A549 (cell line): ENCODE data around the gene TRMT44. TPM values are rescaled to one million over a fixed set of nuclear protein-coding genes. Genes with fewer than 3 reads are reported as not detected.

Experiments used
- ATAC-seq, 2 experiments: fragments of 200-7000 bp in 1 of 2; fragments of >200 bp in 1 of 2; cut with Nextera tagmentation in 1 of 2; cut with Tn5 transposase in 1 of 2; 3 replicates each; pipeline versions ENCODE4 v1.8.0 to v1.9.1; 2018 to 2020; ENCODE audit warnings: mild to moderate bottlenecking in 1 of 2, moderate library complexity in 1 of 2
- CTCF ChIA-PET: fragments of 300-600 bp; sonication (Branson Sonifier 250); formaldehyde crosslinking; extraction: SDS; loops from one replicate; lab custom pipeline; 2021; ENCODE audit warnings: antibody characterized with exemption, inconsistent platforms; lab: Yijun Ruan, JAX
- POLR2A ChIA-PET: fragments of 350-600 bp; formaldehyde crosslinking; extraction: SDS; loops from one replicate; lab custom pipeline; 2021; ENCODE audit warnings: antibody characterized with exemption, inconsistent platforms; lab: Yijun Ruan, JAX
- DNase-seq, 2 experiments: peaks; one replicate each; pipeline versions ENCODE4 v3.0.0 to v3.0.0-alpha.2; 2011 to 2016; ENCODE audit warnings: low read depth in 1 of 2, low spot score in 1 of 2
- FAIRE-seq: peaks from 2 replicates; lab custom pipeline; 2011; peaks lifted over from hg19 to GRCh38; lab: Jason Lieb, UNC
- H3K27ac ChIP-seq, 2 experiments: fragments of >200 bp; sonication (Bioruptor Twin); formaldehyde crosslinking; 3 replicates each; pipeline ENCODE4 v1.5.1; 2016 to 2017
- H3K4me1 ChIP-seq: fragments of >200 bp; sonication (Bioruptor Twin); formaldehyde crosslinking; 3 replicates; pipeline ENCODE4 v1.6.1; 2016
- H3K4me2 ChIP-seq: fragments of >200 bp; sonication (Bioruptor Twin); formaldehyde crosslinking; 3 replicates; pipeline ENCODE4 v1.6.1; 2016
- H3K4me3 ChIP-seq: fragments of >200 bp; sonication (Bioruptor Twin); formaldehyde crosslinking; 3 replicates; pipeline ENCODE4 v1.5.1; 2016
- H3K9me3 ChIP-seq: fragments of >200 bp; sonication (Bioruptor Twin); formaldehyde crosslinking; 3 replicates; pipeline ENCODE4 v1.6.1; 2016
- BHLHE40 ChIP-seq: IDR thresholded peaks from 2 replicates; pipeline ENCODE4 v1.6.1; 2012; ENCODE audit warnings: low read depth, low read length, inconsistent platforms
- GATA3 ChIP-seq: IDR thresholded peaks from 2 replicates; pipeline ENCODE4 v1.6.1; 2012; ENCODE audit warnings: borderline replicate concordance
- HOXA7 ChIP-seq: fragments of 250-450 bp; sonication (Bioruptor Pico); IDR thresholded peaks from 2 replicates; pipeline ENCODE4 v1.5.0; 2020; ENCODE audit warnings: mild to moderate bottlenecking, moderate library complexity
- HOXB13 ChIP-seq: fragments of 250-450 bp; sonication (Bioruptor Pico); IDR thresholded peaks from 2 replicates; pipeline ENCODE4 v1.5.0; 2020; ENCODE audit warnings: low read depth, mild to moderate bottlenecking, moderate library complexity
- KDM5A ChIP-seq: fragments of 200-600 bp; sonication (generic); IDR thresholded peaks from 2 replicates; pipeline ENCODE4 v1.6.1; 2016; ENCODE audit warnings: antibody characterized with exemption, mild to moderate bottlenecking
- NPAS2 ChIP-seq: fragments of 250-450 bp; sonication (Bioruptor Pico); IDR thresholded peaks from 2 replicates; pipeline ENCODE4 v1.8.0; 2022; ENCODE audit warnings: mild to moderate bottlenecking, moderate library complexity, borderline replicate concordance
- PHF8 ChIP-seq: fragments of 200-600 bp; sonication (generic); IDR thresholded peaks from 2 replicates; pipeline ENCODE4 v1.6.1; 2016; ENCODE audit warnings: low read depth, mild to moderate bottlenecking, antibody characterized with exemption, moderate library complexity, borderline replicate concordance
- RAD21 ChIP-seq, 2 experiments: fragments of >200 bp in 1 of 2; sonication (Bioruptor Twin) in 1 of 2; formaldehyde crosslinking in 1 of 2; IDR thresholded peaks in 1 of 2; conservative IDR thresholded peaks in 1 of 2; 2 replicates in 1 of 2; 3 replicates in 1 of 2; pipeline ENCODE4 v1.6.1; 2012 to 2018; ENCODE audit warnings: inconsistent platforms in 1 of 2
- RARB ChIP-seq: fragments of 250-450 bp; sonication (Bioruptor Pico); IDR thresholded peaks from 2 replicates; pipeline ENCODE4 v1.8.0; 2021; ENCODE audit warnings: mild to moderate bottlenecking, moderate library complexity
- SMC3 ChIP-seq: fragments of >200 bp; sonication (Bioruptor Twin); formaldehyde crosslinking; IDR thresholded peaks from 3 replicates; pipeline ENCODE4 v1.6.1; 2018; ENCODE audit warnings: inconsistent platforms
- TFCP2L1 ChIP-seq: fragments of 250-450 bp; sonication (Bioruptor Pico); IDR thresholded peaks from 2 replicates; pipeline ENCODE4 v1.5.0; 2021; ENCODE audit warnings: mild to moderate bottlenecking
- TP53 ChIP-seq: fragments of 250-450 bp; sonication (Bioruptor Pico); IDR thresholded peaks from 2 replicates; pipeline ENCODE4 v1.5.0; 2021; ENCODE audit warnings: mild to moderate bottlenecking, moderate library complexity
- ZC3H11A ChIP-seq: fragments of 450-650 bp; IDR thresholded peaks from 2 replicates; pipeline ENCODE4 v1.6.1; 2014; ENCODE audit warnings: antibody characterized with exemption, mild to moderate bottlenecking
- WGBS: methylation state at CpG from one replicate; pipeline ENCODE4 v1.1.6; 2017; ENCODE audit errors: missing lambda C conversion rate; 5-methylcytosine and 5-hydroxymethylcytosine counted together
- polyA plus RNA-seq, 4 experiments: library from polyadenylated mRNA; depleted of rRNA in 3 of 4; stranded (reverse); fragments of >200 nt; fragmentation: RNase III in 1 of 4; extraction: RNeasy Plus Mini Kit Qiagen cat#74134 plus additional on column Dnase treatment in 1 of 4; gene quantifications; 2 replicates in 3 of 4; 3 replicates in 1 of 4; pipeline ENCODE4 v1.2.3, GENCODE V29; 2011 to 2017
- TF ChIP-seq, protein P1 (sequence below): fragments of >200 bp; sonication (Bioruptor Twin); formaldehyde crosslinking; IDR thresholded peaks from 3 replicates; pipeline ENCODE4 v1.6.1; 2016
- TF ChIP-seq, protein P2 (sequence below): fragments of 450-650 bp; IDR thresholded peaks from 2 replicates; pipeline ENCODE4 v1.6.1; 2014; ENCODE audit warnings: antibody characterized with exemption
- TF ChIP-seq, protein P3 (sequence below): fragments of 200-600 bp; sonication (generic); IDR thresholded peaks from 2 replicates; pipeline ENCODE4 v1.6.1; 2016; ENCODE audit warnings: antibody characterized with exemption, mild to moderate bottlenecking, moderate library complexity
- TF ChIP-seq, protein P4 (sequence below): IDR thresholded peaks from 2 replicates; pipeline ENCODE4 v1.6.1; 2012; ENCODE audit warnings: low read depth, borderline replicate concordance
- TF ChIP-seq, protein P5 (sequence below): fragments of 250-450 bp; sonication (Bioruptor Pico); IDR thresholded peaks from 2 replicates; pipeline ENCODE4 v1.5.0; 2020; ENCODE audit warnings: low read depth, mild to moderate bottlenecking, moderate library complexity

Gene TRMT44
- polyA plus RNA-seq, 2 of the 4 experiments (the other 2 are of a cell fraction): 5.0 to 7.0 TPM

DNA sequence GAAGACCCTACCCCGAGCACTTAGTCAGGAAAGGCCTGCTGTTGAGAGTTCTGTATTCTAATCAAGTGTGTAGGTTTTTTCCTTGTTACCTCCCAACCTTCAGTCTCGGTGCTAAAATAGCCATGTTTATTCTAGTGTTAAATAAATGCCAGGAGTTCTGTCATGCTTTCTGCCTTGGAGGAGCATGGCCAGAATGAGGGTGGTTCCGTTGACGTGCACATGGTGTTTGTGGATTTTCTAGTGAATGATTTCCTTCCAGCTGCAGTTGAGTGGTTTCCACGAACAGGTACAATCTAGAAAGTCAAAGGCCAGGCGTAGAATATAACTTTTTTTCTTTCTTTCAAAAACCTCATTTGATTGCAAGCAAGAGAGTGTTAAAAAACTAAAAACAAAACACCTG lies 21.0 kb downstream of the TRMT44 start:
- Histone ChIP-seq H3K4me2 (no peak overlapping the region), H3K4me3 (no peak overlapping the region), H3K4me1 (0 out of 3 replicates have a peak, but pooled peaks cover 3% of the 10 kb centered on the region), H3K27ac (no peak overlapping the region), H3K9me3 (no peaks in the 10 kb centered on the region)
- ChIA-PET CTCF (interaction anchor here (1.0 kb wide), 1 partner anchor 123 kb away, joined by 3 read pairs; no protein-coding TSS in a partner anchor), POLR2A (no interaction called here)
- WGBS: 91% methylated on average over 6 of the region's 6 CpGs
- TF ChIP-seq, protein P1, sequence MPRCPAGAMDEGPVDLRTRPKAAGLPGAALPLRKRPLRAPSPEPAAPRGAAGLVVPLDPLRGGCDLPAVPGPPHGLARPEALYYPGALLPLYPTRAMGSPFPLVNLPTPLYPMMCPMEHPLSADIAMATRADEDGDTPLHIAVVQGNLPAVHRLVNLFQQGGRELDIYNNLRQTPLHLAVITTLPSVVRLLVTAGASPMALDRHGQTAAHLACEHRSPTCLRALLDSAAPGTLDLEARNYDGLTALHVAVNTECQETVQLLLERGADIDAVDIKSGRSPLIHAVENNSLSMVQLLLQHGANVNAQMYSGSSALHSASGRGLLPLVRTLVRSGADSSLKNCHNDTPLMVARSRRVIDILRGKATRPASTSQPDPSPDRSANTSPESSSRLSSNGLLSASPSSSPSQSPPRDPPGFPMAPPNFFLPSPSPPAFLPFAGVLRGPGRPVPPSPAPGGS: no peak
- no peak for TF ChIP-seq SMC3
- FAIRE-seq (no peak), ATAC-seq (no peak), DNase-seq (no peak)

DNA sequence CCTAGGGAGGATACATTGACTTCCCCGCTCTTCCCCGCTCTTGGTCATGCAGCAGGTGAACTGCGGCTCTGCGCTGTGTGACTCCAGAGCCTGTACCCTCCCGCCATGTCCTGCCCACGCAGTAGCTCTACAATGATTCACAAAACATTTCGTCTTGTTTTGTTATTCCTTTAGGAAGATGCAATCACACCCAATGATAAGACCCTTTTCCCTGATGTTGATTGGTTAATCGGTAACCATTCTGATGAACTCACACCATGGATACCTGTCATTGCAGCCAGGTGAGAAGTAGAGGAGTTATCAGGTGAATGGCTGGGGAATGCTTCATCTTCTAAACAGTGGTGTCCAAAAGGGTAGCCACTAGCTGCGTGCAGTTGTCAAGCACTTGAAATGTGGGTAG lies 23.2 kb downstream of the TRMT44 start:
- no peaks in the 10 kb centered on the region for H3K9me3 ChIP-seq
- TF ChIP-seq BHLHE40: no peak
- no peak for TF ChIP-seq HOXA7 (CRISPR knock-in tag)
- TF ChIP-seq, protein P2, sequence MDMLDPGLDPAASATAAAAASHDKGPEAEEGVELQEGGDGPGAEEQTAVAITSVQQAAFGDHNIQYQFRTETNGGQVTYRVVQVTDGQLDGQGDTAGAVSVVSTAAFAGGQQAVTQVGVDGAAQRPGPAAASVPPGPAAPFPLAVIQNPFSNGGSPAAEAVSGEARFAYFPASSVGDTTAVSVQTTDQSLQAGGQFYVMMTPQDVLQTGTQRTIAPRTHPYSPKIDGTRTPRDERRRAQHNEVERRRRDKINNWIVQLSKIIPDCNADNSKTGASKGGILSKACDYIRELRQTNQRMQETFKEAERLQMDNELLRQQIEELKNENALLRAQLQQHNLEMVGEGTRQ: no peak
- TF ChIP-seq, protein P1: no peak
- no peak for TF ChIP-seq RAD21 (conservative IDR thresholded peaks at IDR 0.05 in 1 of 2, IDR thresholded peaks at IDR 0.05 in 1 of 2)
- TF ChIP-seq, protein P3, sequence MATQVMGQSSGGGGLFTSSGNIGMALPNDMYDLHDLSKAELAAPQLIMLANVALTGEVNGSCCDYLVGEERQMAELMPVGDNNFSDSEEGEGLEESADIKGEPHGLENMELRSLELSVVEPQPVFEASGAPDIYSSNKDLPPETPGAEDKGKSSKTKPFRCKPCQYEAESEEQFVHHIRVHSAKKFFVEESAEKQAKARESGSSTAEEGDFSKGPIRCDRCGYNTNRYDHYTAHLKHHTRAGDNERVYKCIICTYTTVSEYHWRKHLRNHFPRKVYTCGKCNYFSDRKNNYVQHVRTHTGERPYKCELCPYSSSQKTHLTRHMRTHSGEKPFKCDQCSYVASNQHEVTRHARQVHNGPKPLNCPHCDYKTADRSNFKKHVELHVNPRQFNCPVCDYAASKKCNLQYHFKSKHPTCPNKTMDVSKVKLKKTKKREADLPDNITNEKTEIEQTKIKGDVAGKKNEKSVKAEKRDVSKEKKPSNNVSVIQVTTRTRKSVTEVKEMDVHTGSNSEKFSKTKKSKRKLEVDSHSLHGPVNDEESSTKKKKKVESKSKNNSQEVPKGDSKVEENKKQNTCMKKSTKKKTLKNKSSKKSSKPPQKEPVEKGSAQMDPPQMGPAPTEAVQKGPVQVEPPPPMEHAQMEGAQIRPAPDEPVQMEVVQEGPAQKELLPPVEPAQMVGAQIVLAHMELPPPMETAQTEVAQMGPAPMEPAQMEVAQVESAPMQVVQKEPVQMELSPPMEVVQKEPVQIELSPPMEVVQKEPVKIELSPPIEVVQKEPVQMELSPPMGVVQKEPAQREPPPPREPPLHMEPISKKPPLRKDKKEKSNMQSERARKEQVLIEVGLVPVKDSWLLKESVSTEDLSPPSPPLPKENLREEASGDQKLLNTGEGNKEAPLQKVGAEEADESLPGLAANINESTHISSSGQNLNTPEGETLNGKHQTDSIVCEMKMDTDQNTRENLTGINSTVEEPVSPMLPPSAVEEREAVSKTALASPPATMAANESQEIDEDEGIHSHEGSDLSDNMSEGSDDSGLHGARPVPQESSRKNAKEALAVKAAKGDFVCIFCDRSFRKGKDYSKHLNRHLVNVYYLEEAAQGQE: no peak
- TF ChIP-seq, protein P4, sequence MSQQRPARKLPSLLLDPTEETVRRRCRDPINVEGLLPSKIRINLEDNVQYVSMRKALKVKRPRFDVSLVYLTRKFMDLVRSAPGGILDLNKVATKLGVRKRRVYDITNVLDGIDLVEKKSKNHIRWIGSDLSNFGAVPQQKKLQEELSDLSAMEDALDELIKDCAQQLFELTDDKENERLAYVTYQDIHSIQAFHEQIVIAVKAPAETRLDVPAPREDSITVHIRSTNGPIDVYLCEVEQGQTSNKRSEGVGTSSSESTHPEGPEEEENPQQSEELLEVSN: no peak
- no peak for TF ChIP-seq HOXB13 (CRISPR knock-in tag)
- no peak for TF ChIP-seq RARB (CRISPR knock-in tag)
- no peak for TF ChIP-seq PHF8
- TF ChIP-seq NPAS2 (CRISPR knock-in tag): no peak
- no peak for TF ChIP-seq KDM5A
- no peak for TF ChIP-seq TFCP2L1 (CRISPR knock-in tag)
- no peak for TF ChIP-seq ZC3H11A
- no peak for TF ChIP-seq GATA3
- TF ChIP-seq, protein P5, sequence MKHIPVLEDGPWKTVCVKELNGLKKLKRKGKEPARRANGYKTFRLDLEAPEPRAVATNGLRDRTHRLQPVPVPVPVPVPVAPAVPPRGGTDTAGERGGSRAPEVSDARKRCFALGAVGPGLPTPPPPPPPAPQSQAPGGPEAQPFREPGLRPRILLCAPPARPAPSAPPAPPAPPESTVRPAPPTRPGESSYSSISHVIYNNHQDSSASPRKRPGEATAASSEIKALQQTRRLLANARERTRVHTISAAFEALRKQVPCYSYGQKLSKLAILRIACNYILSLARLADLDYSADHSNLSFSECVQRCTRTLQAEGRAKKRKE (CRISPR knock-in tag): no peak
- no peak for TF ChIP-seq TP53 (CRISPR knock-in tag)
- DNase-seq: no peak
- H3K4me2 ChIP-seq: no peak overlapping the region
- POLR2A ChIA-PET: interaction anchor here (0.6 kb wide), 1 partner anchor 98 kb away, joined by 6 read pairs; no protein-coding TSS in a partner anchor
- no peak for ATAC-seq
- H3K27ac ChIP-seq: no peak overlapping the region
- H3K4me1 ChIP-seq: 0 out of 3 replicates have a peak, but pooled peaks cover 3% of the 10 kb centered on the region
- 91% methylated on average over 7 of the region's 9 CpGs for WGBS
- CTCF ChIA-PET: interaction anchor here (1.0 to 1.3 kb wide), 2 partner anchors 12 to 18 kb away, joined by 3 read pairs; no protein-coding TSS in a partner anchor
- no peak overlapping the region for H3K4me3 ChIP-seq
- no peak for FAIRE-seq
